ENCODE measurements around the gene MYF5.

MYF5 gene

GRCh38 chr12:80698847-80699542, 17.7 kb upstream of the MYF5 start:
- no peak for TF ChIP-seq CTCF (IDR thresholded peaks at IDR 0.05; ENCODE audit: borderline replicate concordance, insufficient read depth, low read depth, low read length)
- H3K4me3 ChIP-seq (ENCODE audit: low read depth, low read length): no peak overlapping the region

GRCh38 chr12:80700327-80700726, 16.4 kb upstream of the MYF5 start:
- H3K4me3 ChIP-seq (ENCODE audit: low read depth, low read length): no peak overlapping the region
- no peak for TF ChIP-seq CTCF (IDR thresholded peaks at IDR 0.05; ENCODE audit: borderline replicate concordance, insufficient read depth, low read depth, low read length)

- no peak for TF ChIP-seq CTCF (IDR thresholded peaks at IDR 0.05; ENCODE audit: borderline replicate concordance, insufficient read depth, low read depth, low read length)
- H3K4me3 ChIP-seq (ENCODE audit: low read depth, low read length): no peak overlapping the region
These were observed 15.3 kb upstream of the MYF5 start for GRCh38 chr12:80701388-80701787.

GRCh38 chr12:80702889-80703805, 13.6 kb upstream of the MYF5 start:
- peak overlapping the region; percentile 41 for H3K4me3 ChIP-seq (ENCODE audit: low read depth, low read length)

GRCh38 chr12:80704420-80704819, 12.3 kb upstream of the MYF5 start:
- TF ChIP-seq CTCF (IDR thresholded peaks at IDR 0.05; ENCODE audit: borderline replicate concordance, insufficient read depth, low read depth, low read length): no peak
- no peak overlapping the region for H3K4me3 ChIP-seq (ENCODE audit: low read depth, low read length)

More at GRCh38 chr12:80702889-80703805, 13.6 kb upstream of the MYF5 start:
- TF ChIP-seq CTCF (IDR thresholded peaks at IDR 0.05; ENCODE audit: borderline replicate concordance, insufficient read depth, low read depth, low read length): no peak

GRCh38 chr12:80707126-80707829, 9.4 kb upstream of the MYF5 start, which contains the start of gene MYF6:
Gene MYF6, plus strand, starts transcription at chr12:80707634. Its CDS starts 86 bp downstream, at chr12:80707720.
- peak within 1 kb of the TSS; percentile 12 for H3K4me3 ChIP-seq (ENCODE audit: low read depth, low read length)
- no peak for TF ChIP-seq CTCF (IDR thresholded peaks at IDR 0.05; ENCODE audit: borderline replicate concordance, insufficient read depth, low read depth, low read length)
